Stimulated activated CD8-positive, alpha-beta memory T cell treated with anti-CD3 and anti-CD28 coated beads, Interleukin-4, amount 100 ng/mL, for 24 hours (primary cell): ENCODE results near the gene PTPMT1.
"Not testable (repeated sequence)": the region's sequence is repeated elsewhere in the genome, so short reads cannot be mapped to it uniquely, and the experiment has no call there.

ENCODE experiments used
- DNase-seq: peaks from one replicate; pipeline ENCODE4 v3.0.0-alpha.2; 2020; ENCODE audit warnings: low read depth

The PTPMT1 gene

DNA sequence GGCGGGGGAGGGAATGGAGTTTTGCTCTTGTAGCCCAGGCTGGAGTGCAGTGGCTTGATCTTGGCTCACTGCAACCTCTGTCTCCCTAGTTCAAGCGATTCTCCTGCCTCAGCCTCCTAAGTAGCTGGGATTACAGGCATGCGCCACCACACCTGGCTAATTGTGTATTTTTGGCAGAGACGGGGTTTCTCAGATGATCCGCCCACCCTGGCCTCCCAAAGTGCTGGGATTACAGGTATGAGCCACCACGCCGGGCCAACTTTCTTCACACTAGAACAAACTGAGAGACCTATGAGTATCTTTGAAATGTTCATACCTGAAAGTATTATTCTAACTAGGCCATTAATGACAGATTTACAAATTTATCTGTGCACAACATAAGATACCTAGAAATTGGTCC, 19.1 kb upstream of the PTPMT1 start:
- not testable (repeated sequence) for DNase-seq

DNA sequence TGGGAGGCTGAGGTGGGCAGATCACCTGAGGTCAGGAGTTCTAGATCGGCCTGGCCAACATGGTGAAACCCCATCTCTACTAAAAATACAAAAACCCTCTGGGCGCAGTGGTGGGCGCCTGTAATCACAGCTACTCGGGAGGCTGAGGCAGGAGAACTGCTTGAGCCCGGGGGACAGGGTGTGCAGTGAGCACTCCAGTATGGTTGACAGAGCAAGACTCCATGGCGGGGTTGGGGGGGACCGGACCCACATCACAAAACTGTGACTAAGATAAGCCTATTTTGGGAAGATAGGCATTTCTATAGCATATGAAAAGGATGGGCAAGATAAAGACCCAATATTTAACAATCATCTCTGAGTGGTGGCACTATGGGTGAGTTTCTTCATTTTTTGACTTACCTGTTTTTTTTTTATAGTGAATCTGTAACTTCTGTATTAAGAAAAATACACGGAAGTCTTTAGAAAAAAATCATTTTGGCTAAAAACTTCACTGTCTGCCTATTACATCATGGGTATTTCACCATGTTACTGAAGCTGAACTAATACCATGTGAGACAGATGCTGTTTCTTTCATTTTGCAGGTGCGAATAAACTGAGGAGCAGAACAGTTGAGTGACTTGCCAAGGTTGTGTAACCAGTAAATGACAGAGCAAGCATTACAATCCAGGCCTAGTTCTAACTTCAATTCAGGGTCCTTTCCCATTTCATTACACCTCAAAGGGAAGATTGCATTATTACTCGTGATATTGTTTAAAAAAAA, 14.9 kb upstream of the PTPMT1 start:
- DNase-seq, result no peak

DNA sequence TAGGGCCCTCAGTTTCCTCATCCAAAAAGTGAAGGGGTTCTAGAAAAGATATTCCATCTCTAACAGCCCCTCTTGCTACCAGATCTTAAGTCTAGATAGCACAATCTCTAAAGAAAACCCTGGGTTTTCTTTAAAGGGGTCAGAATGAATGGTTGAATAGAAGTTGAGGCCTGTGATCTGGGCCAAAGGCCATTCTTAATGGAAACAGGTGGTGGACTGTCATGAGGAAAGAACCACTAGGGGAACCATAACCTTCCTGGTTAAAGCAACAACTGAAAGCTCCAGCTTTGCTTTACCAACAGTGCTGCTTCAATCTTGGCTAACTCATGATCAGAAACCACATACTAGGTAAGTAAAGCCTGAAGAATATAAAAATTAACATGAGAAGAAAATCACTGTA, 14.3 kb upstream of the PTPMT1 start:
- no peak for DNase-seq

DNA sequence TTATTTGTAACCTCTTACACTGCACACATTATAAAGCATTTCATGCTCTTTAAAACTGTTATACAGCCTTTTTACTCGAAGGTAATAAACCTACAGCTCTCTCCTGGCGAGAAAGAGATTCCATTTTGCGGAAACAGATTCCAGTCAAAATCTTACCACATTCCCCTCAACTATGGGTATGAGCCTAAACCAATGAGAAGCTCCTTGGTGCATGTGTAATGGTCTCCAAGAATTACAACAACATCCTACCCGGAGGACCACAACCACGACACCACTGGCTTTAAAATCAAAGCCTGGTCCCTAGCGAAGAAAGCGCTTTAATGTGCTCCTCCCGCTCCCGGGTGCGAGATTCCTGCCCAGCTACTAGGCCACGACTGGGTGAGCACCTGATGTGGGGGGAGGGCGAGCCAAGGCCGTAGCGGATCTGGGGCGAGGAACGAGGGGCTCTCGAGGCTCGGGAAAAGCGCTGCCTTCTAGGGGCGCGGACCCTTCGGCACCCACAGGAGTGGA, 13.3 kb upstream of the PTPMT1 start:
- no peak for DNase-seq

DNA sequence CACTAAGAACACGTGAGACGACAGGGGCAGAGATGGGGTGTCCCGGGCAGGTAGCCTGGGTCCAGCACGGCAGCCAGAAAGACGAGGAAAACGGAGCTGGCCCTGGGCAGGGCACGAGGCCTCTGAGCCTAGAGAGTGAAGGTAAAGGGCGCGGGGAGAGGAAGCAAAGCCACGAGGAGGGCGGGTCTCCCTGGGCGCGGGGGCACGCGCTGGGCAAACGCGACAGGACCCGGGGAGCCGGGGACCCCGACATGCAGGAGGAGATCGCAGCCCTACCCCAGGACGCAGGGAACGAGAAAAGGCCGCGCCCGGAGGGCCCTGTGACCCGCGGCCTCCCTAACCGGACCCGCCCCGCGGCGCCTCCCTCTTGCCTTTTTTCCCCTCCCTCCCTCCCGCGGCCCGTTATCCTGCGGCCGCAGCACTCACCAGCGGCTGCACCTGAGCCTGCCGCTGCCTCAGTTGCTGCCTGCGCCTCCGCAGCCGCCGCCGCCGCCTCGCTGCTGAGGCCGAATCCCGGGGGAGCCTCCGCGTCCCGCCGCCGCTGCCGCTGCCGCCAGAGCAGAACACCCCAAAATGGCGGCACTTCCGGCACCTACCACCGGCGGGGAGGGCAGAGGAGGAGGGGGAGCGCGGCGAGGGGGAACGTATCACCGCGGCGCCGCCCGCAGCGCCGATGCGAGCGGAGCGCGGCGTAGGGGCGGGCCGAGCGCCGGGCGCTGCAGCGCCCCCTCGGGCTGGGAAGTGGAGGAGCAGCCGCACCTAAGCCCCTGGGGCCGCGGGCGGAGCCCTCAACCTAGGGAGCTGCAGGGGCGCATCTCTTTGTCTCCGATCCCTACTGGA, 12.6 kb upstream of the PTPMT1 start, which contains the start of gene CELF1:
TSS of gene CELF1 (minus strand) at position 567 of the 840 bp plus-strand sequence. CDS start 53,609 bp downstream, outside the sequence.
- peak; percentile 88 for DNase-seq

DNA sequence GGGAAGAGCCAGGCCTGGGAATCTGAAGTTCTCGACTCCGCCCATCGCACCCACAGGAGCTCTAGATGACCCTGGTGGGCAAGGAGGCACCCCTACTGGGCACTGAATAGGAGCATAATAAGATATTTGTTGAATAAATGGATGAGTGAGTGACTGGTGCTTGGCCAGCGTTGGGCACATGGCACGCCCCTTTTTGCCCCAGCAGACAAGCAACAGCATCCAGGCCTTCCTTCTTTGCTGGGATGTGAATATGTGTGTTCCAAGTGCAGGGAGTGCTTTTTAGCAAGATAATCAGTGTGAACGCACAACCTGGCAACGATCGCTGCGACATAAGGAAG, 12.0 kb upstream of the PTPMT1 start:
- DNase-seq, result no peak

DNA sequence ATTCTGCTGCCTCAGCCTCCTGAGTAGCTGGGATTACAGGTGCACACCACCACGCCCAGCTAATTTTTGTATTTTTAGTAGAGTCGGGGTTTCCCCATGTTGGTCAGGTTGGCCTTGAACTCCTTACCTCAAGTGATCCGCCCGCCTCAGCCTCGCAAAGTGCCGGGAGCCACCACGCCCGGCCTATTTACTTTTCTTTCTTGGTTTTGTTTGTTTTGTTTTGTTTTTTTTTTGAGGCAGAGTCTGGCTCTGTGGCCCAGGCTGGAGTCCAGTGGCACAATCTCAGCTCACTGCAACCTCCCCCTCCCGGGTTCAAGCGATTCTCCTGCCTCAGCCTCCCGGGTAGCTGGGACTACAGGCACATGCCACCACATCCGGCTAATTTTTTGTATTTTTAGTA, 8.4 kb upstream of the PTPMT1 start:
- DNase-seq, result not testable (repeated sequence)

DNA sequence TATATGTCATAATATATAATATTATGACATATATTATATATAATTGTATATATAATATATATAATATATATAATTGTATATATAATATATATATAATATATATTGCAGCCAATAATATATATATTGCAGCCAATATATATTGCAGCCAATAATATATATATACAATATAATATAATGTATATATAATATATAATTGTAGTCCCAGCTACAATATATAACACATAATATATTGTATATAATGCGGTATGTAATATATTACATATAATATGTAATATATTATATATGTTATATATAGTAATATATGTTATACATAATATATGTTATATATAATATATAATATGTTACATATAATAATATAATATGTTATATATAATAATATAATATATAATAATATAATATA, 6.7 kb upstream of the PTPMT1 start:
- no peak for DNase-seq

DNA sequence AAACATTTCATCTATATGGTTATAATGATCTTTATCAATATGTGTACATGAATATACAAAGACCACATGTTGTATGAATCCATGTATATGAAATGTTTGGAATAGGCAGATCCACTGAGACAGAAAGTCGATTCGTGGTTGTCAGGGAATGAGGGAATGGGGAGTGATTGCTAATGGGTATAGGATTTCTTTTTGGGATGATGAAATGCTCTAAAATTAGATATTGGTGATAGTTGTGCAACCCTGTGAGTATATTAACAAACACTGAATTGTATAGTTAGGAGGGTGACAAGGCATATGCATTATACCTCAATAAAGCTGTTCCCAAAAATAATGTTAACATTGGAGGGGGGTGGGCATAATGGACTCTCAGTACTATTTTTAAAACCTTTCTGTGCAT, 5.0 kb upstream of the PTPMT1 start:
- DNase-seq, result no peak

DNA sequence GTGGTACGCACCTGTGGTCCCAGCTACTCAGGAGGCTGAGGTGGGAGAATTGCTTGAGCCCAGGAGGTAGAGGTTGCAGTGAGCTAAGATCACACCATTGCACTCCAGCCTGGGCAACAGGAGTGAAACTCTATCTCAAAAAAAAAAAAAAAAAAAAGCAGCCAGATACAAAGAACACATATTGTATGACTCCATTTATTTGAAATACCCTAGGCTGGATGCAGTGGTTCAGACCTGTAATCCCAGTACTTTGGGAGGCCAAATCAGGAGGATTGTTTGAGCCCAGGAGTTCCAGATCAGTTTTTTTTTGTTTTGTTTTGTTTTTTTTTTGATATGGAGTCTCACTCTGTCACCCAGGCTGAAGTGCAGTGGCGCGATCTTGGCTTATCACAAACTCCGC, 3.0 kb upstream of the PTPMT1 start:
- DNase-seq, result not testable (repeated sequence)

DNA sequence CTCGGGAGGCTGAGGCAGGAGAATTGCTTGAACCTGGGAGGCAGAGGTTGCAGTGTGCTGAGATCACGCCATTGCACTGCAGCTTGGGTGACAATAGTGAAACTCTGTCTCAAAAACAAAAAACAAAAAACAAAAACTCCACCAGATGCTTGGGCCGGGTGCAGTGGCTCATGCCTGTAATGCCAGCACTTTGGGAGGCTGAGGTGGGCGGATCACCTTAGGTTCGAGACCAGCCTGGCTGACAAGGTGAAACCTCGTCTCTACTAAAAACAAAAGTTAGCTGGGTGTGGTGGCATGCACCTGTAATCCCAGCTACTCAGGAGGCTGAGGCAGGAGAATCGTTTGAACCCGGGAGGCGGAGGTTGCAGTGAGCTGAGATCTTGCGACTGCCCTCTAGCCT, 1.0 kb upstream of the PTPMT1 start:
- not testable (repeated sequence) for DNase-seq

DNA sequence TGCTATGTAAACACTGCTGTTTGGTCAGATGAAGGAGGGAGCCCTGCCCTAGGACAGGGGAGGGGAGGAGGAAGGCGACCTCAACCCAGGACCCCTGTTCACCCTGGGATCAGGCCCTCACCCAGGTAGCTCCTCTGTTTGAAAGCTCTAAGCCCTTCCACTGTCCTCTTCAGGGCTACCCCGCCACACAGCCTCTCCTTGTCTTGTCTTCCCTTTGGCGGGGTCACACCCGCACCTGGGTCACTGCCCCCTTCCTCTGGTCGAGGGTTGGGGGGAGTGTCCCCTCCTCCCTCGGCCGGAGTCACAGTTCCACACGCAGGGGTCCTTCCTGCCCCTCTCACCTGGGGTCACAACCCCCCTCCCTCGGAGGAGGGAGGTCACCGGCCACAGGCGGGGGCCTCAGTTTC, 463 bp upstream of the PTPMT1 start:
- no peak for DNase-seq

DNA sequence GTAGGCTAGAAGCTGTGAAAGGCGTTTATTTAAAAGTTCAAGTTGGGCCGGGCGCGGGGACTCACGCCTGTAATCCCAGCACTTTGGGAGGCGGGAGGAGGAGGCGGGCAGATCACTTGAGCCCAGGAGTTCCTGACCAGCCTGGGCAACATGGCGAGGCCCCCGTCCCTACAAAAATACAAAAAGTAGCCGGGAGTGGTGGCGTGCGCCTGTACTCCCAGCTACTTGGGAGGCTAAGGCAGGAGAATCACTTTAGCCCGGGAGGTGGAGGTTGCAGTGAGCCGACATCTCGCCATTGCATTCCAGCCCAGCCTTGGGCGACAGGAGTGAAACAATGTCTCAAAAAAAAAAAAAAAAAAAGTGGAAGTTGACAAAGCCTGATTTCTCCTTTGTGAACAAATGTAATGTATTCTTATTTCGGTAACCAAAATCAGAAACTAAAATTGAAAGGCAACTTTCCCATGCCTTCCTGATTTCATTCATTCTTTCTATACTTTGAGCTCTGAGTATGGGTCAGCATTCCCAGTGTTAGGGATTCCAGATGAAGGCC, 825 bp downstream of the PTPMT1 start:
- DNase-seq, result no peak

DNA sequence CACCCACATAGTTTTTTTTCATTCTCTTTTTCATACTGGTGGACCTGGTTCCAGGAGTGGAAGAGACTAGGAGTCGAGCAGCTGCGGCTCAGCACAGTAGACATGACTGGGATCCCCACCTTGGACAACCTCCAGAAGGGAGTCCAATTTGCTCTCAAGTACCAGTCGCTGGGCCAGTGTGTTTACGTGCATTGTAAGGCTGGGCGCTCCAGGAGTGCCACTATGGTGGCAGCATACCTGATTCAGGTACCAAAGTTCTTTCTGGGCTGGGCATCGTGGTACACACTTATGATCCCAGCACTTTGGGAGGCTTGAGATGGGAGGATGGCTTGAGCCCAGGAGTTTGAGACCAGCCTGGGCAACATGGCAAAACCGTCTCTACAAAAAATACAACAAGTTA, 4.2 kb downstream of the PTPMT1 start:
- DNase-seq, result no peak

DNA sequence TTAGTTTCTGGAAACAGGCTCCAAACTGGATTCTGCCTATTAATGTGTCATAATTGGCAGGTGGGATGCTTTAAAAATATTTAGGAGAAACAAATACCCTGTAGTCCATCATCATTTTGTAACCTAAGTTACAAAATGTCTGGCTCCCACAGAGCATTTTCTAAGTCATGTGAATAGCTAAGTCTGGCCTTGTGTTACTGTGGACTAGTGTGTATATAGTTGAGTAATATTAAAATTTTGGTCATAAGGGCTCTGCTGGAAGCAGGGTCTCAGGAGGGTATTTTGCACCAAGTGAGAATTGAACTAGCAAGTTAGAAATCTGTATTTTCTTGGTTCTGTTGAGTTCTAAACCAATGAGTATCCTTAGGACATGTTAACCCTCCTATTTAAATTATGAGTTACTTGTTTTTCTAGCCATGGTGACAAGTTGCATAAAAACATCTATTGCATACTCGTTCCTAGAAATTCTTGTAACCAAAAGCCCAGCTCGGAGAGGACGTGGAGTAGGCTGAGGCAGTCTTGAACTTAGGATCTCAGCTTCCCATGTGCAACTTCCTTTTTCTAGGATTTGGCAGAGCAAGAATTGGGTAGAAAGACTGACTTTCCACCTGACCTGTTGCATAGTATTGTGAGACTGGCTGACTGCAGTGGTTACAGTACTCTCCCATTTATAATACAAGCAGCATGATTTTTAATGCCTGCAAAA, 5.4 kb downstream of the PTPMT1 start:
- no peak for DNase-seq

DNA sequence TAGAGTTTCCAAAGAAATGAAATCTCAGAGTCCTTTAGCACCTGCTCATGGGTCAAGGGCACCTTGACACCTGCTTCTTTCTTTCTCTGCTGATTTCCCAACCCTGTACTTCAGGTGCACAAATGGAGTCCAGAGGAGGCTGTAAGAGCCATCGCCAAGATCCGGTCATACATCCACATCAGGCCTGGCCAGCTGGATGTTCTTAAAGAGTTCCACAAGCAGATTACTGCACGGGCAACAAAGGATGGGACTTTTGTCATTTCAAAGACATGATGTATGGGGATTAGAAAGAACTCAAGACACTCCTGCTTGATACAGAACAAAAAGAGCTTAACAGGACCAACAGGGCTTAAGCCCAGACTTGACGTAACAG, 5.9 kb downstream of the PTPMT1 start:
- DNase-seq, result no peak

DNA sequence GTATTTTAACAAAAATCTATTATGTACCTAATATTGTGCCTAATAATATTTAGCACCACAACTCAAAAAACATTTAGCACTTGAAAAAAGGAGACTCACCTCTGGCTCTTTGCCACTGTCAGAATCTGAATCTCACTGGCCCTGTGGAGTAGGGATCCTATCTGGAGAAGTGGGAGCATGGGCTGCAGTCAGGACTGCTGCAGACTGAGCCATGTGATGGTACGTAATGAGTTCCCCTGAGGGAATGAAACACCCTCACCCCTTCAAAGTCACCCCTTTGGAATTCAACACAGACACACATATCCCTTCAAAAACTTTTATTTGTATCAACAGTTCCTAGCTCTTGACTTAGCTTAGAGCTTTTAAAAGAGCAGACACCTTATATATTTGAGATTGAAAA, 6.5 kb downstream of the PTPMT1 start:
- no peak for DNase-seq

DNA sequence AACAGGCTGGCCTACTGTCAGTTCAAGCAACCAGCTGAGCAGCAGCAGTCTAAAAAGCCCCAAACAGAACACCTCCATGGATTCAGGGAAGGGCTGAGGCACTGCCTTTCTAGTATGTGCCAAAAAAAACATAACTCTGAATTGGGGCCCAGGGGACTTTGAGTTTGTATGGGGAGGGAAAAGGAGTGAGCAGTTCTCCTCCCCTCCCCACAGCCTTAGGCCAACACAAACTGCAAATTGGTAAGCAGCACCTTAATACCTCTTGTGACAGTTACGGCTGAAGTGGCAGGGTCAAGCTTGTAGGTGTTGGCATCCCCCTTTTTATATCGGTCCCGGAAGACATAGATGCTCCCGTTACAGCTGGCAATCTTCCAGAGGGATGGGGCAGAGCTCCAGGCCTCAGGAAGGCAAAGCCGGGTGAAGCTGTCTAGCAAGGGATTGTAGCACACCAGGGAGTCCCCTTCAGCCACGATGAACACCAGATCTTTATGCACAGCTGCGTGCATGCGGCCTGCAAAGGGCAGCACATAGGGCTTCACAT, 7.4 kb downstream of the PTPMT1 start:
- no peak for DNase-seq

DNA sequence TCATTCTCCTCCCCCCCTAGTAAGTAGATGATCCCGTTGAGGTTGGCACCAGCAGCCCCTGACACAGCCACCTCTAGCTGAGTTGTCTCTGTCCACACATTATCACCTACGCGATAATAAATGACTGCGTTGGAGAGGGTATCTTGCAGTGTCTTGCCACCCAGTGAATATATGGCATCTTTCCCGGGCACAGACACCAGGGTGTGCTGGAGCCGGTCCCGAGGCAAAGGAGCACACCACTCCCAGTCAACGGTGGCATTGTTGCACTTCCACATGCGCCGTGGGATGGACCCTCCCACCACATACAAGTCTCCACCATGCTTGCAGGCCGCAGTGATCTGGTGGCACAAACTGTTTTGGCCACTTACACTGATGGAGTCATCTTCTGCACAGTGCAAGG, 7.9 kb downstream of the PTPMT1 start:
- no peak for DNase-seq

DNA sequence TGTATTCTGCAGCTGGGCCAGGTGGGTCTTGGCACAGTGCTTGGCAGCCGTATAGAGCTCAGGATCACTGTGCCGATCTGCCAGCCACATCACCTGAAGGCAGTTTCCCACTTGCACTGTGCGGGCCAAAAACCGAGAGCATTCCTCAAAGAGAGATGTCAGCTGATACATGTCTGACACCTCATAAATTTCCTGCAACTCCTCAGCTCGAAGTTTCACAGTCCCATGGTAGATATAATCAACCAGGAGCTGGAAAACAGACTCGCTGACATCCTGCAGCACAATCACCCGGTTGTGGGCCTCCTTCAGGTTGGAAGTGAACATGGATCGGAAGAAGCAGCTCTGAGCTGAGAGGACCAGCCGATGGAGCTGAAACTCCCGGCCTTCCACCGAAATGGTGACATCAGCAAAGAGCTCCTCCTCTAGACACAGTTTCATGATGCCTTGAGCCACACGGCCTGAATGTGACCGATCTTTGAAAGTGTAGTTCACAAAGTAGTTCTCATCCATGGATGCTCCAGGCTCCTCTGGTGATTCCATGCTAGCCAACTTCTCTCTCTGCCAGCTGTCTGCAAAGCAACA, 12.2 kb downstream of the PTPMT1 start:
- no peak for DNase-seq
